HG03432 (cell line): Measurements from ENCODE around the gene THAP5.
"Not testable (repeated sequence)": the region's sequence is repeated elsewhere in the genome, so short reads cannot be mapped to it uniquely, and the experiment has no call there.

ENCODE experiments used
- ATAC-seq: cut with Tn5 transposase; IDR thresholded peaks from one replicate; pipeline ENCODE4 v1.9.1; 2021; ENCODE audit warnings: mild to moderate bottlenecking, moderate library complexity; ENCODE audit not compliant: unreplicated experiment

The THAP5 gene

DNA sequence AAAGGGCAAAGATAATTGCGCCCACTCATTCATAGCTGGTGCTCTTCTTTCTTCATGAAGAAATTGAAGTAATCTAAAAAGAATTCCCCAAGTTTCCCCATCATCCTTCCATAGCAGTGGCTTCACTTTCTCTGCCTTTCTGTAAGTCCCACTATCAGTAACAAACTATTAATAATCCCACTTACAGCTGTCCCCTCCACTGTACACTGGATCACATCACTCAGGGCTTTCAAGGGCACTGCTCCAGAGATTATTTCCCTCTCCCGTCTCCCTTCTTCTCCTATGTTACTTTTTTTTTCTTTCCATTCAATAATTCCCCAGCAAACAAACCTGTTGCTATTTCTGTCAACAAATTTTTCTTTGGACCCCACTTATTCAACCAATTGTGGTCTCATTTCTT lies 16.3 kb upstream of the THAP5 start:
- no peak for ATAC-seq

DNA sequence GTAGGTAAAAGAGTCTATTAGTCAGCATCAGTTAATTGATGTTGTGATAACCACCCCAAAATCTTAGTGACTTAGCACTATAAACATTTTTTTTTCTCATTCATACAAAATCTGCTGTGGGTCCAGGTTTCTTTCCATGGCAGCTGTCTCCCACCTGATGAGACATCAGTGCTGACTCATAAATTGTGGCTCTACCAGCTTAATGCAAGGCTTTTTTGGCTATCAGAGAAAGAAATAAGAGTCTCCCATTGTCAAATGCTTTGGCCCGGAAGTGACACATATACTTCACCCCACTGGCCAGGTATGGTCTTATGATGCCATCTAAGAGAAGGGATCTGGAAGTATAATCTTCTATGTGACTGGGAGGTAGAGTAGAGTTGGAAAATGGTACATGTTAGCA lies 14.7 kb upstream of the THAP5 start:
- ATAC-seq: no peak

DNA sequence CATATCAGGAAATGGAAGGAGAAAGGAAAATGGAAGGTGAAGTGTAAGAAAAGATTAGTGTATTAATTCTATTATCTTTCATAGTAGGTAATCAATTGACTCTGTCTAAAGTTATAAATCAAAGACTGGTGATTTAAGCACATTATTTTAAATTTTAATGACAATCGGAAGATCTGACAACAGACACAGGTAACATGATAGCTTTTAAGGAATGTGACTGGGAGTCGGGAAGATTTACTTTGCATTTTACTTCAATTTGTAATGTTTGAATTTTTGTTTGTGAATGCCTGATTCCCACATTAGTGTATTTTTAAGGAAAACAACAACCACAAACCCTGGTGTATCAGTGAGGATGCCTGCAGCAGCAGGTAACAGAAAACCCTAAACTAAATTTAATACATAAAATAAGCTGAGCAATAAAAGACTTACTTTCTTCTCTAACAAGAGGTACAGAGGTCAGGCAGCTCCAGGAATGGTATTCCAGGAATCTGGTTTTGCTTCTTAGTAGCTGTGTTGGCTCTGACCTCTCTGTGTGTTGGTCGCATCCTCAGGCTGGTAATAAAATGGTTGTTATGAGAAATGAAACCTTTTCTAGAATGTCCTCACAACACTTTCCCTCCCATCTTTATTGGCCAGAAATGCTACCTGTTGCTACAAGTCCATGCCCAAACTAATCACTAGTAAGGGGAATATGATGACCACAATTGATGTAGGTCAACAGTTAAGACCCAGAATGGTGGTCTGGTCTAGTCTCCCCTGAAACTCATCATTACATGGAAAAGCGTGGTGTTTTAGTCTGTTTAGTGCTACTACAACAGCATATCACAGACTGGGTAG lies 12.4 kb upstream of the THAP5 start:
- ATAC-seq: no peak

DNA sequence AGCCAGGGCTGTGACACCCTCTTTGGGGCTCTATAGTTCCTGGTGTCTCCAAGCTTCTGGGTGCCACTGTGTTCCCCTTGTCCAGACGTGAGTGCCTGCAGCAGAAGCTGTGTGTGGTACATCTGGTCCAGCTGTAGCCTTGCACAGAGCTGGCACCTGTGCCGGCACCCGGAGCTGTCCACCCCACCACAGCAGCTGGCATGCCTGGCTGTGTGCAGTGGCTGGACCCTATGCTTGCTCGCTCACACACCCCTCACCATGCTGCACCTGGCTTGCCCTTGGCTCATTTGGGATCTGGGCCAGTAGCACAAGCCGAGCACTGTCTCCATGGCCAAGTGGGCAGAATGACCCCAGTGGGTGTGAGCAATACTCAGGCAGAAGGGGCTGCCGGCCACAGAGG lies 10.8 kb upstream of the THAP5 start:
- ATAC-seq: no peak

DNA sequence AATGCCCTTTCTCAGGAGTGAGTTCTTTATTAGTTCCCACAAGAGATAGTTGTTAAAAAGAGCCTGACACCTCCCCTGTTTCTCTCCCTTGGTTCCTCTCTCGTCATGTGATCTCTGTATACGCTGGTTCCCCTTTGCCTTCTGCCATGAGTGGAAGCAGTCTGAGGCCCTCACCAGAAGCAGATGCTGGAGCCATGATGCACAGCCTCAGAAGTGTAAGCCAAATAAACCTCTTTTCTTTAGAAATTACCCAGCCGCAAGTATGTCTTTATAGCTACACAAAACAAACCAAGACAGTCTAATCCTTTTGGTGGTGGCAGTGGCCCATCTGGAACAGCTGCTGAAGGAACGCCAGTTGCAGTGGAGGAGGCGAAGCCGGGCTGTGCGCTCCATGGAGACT lies 9.4 kb upstream of the THAP5 start:
- no peak for ATAC-seq

DNA sequence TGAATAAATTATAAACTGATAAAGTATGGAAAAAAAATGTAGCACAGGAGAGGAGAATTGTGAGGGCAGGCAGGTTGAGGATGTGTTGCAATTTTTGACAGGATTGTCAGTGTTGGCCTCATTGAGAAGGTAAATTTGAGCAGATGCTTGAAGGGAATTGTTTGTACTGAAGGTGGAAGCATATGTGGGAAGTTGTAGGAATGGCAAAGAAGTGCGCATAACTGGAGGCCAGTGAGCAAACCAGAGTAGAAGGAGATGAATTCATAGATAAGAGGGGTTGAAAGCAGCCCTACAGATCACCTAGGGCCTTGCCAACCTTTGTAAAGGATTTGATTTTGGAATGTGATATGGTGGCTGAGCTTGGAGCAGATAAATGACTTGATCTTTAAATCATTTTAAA lies 6.6 kb upstream of the THAP5 start:
- no peak for ATAC-seq

DNA sequence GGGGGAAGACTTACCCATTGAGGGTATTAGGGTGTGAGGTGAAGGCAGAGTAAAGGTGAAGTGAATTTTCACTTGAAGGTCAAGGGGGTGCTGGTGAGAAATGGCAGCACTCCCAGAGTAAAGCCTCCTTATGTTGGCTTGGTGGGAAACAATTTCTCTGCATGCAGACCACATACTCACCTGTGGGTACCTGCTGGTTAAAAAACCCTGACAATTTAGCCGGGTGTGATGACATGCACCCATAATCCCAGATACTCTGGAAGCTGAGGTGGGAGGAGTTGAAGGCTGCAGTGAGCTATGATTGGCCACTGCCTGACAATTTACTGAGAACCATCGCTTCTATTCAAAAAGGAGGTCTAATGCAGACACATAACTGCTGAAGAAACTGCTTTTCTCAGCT lies 5.7 kb upstream of the THAP5 start:
- ATAC-seq: no peak

DNA sequence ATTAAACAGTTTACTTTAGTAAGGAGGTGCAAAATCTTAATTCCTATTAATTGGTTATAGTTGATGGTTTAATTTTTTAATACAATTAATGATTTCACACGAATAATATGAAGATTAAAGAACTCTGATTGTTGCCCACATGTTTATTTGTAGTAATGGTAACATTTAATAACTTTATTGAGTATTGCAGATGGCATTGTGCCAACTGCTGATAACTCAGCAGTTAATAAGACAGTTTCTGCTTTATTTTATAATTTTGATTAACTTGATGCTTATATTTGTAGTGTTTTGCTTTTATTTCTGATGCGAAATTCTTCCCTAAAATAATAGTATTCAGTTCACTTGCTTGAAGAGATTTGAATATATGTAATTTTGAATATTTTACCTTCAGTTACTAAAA lies 3.0 kb upstream of the THAP5 start:
- no peak for ATAC-seq

DNA sequence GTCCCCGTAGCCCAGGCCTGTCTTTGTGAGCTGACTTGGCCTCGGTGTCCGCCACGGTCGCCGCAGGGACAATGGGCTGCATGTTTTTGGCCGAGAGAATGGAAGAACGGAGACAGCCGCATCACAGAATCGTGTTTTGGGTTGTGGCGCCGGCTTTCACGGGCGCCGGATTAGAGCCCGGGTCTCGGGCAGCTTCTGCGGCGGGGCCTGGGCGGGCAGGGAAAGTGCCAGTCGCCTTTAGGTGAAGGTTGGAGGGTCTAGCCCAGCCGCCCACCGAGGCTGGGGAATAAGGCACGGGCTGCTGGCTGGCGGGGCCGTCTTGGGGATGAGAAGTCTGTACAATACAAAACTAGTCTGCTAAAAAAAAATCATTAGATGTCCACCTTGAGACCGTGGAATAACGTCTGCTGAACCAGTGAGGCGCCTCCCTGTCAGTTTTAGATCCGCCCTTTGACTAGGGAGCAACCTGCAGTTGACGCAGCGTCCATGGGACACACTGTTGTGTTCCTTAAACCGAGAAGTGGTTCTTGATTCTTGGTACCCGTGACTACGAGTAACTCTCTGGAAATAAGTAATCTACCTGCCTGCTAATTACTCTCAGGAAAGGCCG lies 745 bp upstream of the THAP5 start:
- peak; percentile 26 for ATAC-seq

DNA sequence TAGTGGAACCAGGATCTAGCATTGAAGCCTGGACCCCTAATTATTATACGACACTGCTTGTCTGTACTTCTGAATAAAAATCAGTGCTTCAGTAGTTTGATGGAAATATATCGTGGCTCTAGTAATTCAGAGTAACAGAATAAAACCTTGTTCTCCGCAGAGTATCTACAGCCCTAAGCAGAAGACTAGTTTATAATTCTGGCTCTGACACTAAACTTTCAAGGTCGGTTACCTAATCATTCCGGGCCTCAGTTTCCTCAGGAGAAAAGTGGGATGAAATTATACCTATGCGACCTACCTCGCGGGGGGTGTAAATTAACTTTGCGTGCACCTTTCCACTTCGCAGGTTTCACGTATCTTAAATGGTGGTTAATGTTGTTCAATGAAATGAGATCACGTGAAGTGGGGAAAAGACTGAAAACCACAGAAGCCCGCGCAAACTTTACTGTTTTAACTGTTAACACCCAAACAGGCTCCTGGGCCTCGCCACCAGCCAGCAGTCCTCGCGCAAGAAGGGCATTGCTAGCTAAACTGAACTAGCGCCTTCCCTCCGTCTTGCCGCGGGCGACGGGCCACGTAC lies 615 bp downstream of the THAP5 start:
- no peak for ATAC-seq

DNA sequence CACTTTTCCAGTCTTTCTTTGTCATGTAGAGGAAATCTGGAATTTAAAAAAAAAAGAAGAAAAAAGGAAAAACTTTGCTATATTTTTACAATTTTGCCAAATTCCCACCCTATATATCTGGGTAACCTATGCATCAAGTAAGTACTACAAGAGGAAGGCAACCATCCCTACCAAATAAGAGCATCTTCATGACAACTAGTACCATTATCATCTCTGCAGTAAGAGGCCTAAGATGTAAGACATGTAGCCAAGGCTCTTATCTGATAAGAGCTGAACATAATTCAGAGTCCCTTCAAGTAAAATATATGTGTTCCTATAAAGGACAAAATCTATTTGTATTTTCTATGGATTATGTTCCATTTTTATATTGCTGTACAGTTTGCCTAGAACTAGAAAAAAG lies 3.5 kb downstream of the THAP5 start:
- no peak for ATAC-seq

DNA sequence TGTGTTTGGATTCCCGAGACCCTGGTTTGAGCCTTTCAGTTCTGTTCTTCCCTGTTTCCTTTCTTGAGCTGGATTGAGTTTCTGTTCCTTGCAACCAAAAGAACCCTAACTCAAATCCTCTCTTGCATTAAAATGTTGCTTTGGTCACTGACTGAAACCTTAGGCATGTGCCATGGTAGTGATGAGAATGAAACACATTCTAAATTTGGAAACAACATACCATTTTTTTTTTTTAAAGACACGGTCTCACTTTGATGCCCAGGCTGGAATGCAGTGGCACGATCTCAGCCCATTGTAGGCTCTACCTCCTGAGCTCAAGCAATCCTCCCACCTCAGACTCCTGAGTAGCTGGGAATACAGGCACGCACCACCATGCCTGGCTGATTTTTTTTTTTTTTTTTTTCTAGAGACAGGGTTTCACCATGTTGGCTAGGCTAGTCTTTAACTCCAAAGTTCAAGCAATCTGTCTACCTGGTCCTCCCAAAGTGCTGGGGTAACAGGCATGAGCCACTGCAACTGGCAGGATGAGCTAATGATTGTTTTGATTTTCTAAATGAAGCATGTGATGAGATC lies 8.4 kb downstream of the THAP5 start:
- no peak for ATAC-seq

DNA sequence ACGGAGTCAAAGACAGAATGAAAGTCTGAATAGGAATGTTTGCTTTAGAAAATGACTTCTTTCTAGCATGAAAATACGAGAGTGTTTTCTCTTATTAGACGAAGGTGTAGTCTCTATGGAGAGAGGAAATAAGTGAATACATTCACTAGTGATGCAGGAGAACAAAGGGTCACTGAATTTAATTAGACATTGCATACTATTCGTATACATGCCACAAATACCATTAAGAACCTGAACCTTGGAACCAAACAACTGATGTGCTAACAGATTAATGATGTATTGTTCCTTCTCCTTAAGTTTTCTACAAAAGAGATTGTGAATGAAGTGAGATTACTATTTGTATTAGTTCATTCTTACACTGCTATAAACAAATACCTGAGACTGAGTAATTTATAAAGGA lies 10.3 kb downstream of the THAP5 start:
- ATAC-seq: no peak

DNA sequence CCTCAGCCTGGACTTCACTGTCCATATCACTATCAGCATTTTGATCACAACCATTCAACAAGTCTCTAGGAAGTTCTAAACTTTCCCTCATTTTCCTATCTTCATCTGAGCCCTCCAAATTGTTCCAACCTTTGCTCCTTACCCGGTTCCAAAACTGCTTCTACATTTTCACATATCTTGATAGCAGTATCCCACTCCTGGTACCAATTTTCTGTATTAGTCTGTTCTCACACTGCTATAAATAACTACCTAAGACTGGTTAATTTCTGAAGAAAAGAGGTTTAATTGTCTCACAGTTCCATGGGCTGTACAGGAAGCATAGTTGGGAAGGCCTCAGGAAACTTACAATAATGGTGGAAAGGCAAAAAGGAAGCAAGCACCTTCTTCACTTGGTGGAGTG lies 11.9 kb downstream of the THAP5 start:
- no peak for ATAC-seq

DNA sequence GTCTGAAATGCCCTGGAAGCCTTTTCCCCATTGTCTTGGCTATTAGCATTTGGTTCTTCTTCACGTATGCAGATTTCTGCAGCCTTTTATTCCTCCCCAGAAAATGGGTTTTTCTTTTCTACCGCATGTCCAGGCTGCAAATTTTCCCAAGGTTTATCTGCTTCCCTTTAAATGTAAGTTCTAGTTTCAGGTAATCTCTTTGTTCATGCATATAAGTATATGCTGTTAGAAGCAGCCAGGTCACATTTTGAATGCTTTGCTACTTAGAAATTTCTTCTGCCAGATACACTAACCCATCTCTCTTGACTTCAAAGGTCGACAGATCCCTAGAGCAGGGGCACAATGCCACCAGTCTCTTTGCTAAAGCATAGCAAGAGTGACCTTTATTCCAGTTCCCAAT lies 12.3 kb downstream of the THAP5 start:
- ATAC-seq: no peak

DNA sequence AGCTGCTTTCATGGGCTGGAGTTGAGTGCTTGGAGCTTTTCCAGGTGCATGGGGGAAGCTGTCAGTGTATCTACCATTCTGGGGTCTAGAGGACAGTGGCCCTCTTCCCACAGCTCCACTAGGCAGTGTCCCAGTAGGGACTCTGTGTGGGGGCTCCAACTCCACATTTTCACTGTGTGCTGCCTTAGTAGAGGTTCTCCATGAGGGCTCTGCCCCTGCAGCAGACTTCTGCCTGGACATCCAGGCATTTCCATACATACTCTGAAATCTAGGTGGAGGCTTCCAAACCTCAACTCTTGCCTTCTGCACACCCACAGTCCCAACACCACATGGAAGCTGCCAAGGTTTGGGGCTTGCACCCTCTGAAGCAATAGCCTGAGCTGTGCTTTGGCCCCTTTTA lies 12.8 kb downstream of the THAP5 start:
- ATAC-seq: not testable (repeated sequence)

DNA sequence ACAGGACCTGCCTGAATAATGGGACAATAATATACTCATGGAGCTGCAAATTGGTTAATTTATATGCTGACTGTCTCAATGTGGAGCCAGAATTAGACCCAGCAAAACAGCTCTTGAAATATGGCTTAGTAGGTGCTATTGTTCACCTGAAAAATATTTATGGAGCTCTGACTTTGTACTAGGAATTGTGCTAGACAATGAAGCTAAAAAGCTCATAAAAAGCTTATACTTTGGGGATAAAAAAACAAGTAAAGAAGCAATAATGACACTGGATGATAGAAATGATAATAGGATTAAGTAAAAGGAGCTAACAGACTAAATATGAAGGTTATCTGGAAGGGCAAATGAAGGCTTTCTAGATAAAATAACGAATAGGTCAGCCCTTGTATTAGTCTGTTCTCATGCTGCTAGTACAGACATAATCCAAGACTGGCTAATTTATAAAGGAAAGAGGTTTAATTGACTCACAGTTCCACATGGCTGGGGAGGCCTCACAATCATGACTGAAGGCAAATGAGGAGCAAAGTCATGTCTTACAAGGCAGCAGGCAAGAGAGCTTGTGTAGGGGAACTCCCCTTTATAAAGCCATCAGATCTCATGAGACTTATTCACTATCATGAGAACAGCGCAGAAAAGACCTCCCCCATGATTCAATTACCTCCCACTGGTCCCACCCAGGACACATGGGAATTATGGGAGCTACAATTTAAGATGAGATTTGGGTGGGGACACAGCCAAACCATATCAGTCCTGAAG lies 21.2 kb downstream of the THAP5 start:
- not testable (repeated sequence) for ATAC-seq

DNA sequence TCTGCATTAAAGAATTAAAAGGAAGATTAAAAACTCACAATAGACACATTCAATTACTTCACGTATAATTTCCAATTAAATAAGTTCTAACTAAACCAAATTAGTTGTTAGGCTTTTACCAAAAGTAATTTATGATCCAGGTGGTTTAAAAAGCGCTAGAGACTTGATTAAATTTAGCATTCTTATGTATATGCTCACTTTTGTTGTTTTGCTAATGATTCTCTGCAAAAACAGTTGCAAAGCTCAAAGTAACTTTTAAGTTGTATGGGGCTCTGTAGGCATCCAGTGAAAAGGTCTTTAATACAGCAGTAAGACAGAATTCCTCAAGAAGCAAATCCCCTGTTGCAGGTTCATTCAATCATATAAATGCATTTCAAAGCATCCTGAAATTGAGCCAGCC lies 28.0 kb downstream of the THAP5 start:
- no peak for ATAC-seq

DNA sequence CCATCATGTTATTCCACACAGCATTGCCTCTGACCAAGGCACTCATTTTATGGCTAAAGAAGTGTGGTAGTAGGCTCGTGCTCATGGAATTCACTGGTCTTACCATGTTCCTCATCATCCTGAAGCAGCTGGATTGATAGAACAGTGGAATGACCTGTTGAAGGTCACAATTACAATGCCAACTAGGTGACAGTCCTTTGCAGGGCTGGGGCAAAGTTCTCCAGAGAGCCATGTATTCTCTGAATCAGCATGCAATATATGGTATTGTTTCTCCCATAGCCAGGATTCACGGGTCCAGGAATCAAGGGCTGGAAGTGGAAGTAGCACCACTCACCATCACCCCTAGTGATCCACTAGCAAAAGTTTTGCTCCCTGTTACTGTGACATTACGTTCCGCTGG lies 30.8 kb downstream of the THAP5 start:
- ATAC-seq: not testable (repeated sequence)

DNA sequence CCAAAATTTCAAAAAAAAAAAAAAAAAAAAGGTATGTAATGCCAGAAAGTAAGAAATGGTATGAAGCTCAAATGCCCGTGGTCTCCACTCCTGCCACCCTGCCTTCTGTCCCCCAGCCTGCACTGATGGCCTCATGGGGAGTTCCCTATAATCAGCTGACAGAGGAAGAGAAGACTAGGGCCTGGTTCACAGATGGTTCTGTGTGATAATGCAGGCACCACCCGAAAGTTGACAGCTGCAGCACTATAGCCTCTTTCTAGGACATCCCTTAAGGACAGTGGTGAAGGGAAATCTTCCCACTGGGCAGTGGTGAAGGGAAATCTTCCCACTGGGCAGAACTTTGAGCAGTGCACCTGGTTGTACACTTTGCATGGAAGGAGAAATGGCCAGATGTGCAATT lies 31.3 kb downstream of the THAP5 start:
- ATAC-seq: not testable (repeated sequence)

DNA sequence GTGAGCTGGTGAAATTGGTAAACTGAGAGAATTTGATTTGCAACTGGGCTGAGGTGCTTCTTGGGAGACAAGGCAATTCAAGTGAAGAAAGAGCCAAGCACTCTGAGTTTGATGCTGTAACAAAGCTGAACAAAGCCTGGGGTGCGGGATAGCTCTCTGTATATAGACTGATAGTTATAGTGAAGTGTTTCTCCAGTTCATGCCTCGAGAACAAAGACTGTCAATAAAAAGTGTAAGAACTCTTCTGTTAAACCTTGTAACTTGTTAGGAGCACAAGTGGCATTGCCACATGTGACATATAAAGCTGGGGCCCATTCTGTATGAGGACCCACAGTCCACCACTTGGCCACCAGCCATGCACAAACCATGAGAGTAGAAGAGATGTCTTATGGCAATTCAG lies 32.3 kb downstream of the THAP5 start:
- ATAC-seq: no peak
